CD4-positive, CD25-positive, alpha-beta regulatory T cell (primary cell): ENCODE data around the gene ANKRD23. TPM values are rescaled to one million over a fixed set of nuclear protein-coding genes. Genes with fewer than 3 reads are reported as not detected.
"Not testable (repeated sequence)": the region's sequence is repeated elsewhere in the genome, so short reads cannot be mapped to it uniquely, and the experiment has no call there.

ENCODE experiments used
- ATAC-seq, 2 donors: fragments of 150-1000 bp; cut with Tn5 transposase; one replicate each; pipeline ENCODE4 v1.10.0; 2021; ENCODE audit warnings: low read depth in 2 of 2, moderate number of reproducible peaks in 2 of 2, moderate library complexity in 1 of 2
- DNase-seq, 3 donors: peaks; one replicate each; pipeline versions ENCODE4 v3.0.0 to v3.0.0-alpha.2; 2012 to 2022; ENCODE audit warnings: mixed read lengths in 1 of 3
- H3K27ac ChIP-seq: one replicate; pipeline ENCODE4 v1.7.0; 2013; ENCODE audit warnings: mild to moderate bottlenecking, low read length; ENCODE audit not compliant: insufficient read depth, poor library complexity, severe bottlenecking
- H3K27me3 ChIP-seq: one replicate; pipeline ENCODE4 v1.7.0; 2013; ENCODE audit warnings: low read length; ENCODE audit not compliant: control insufficient read depth, insufficient read depth
- H3K36me3 ChIP-seq: one replicate; pipeline ENCODE4 v1.7.0; 2013; ENCODE audit warnings: mild to moderate bottlenecking, low read length, moderate library complexity; ENCODE audit not compliant: control insufficient read depth, insufficient read depth
- H3K4me1 ChIP-seq: 2 replicates; pipeline ENCODE4 v1.7.0; 2013; ENCODE audit warnings: mild to moderate bottlenecking, low read length; ENCODE audit not compliant: insufficient read depth, control insufficient read depth, poor library complexity, severe bottlenecking
- H3K4me3 ChIP-seq: one replicate; pipeline ENCODE4 v1.7.0; 2013; ENCODE audit warnings: low read depth, mild to moderate bottlenecking, low read length, moderate library complexity
- H3K9me3 ChIP-seq, 2 experiments: 1 replicate in 1 of 2; 2 replicates in 1 of 2; pipeline ENCODE4 v1.7.0; 2013; ENCODE audit warnings: low read length in 2 of 2, mild to moderate bottlenecking in 1 of 2, moderate library complexity in 1 of 2; ENCODE audit not compliant: control insufficient read depth in 2 of 2
- H3K27ac Mint-ChIP-seq, 3 donors: one replicate each; pipeline ENCODE4 v1.8.0; 2020 to 2022; ENCODE audit warnings: mild to moderate bottlenecking in 3 of 3, mixed read lengths in 3 of 3, moderate library complexity in 2 of 3
- H3K27me3 Mint-ChIP-seq: one replicate; pipeline ENCODE4 v1.8.0; 2022; ENCODE audit warnings: mild to moderate bottlenecking, mixed read lengths
- H3K36me3 Mint-ChIP-seq: one replicate; pipeline ENCODE4 v1.8.0; 2020; ENCODE audit warnings: mixed read lengths
- H3K4me1 Mint-ChIP-seq, 4 donors: one replicate each; pipeline ENCODE4 v1.8.0; 2020 to 2022; ENCODE audit warnings: mixed read lengths in 4 of 4, mild to moderate bottlenecking in 1 of 4
- H3K4me3 Mint-ChIP-seq, 4 donors: one replicate each; pipeline ENCODE4 v1.8.0; 2020 to 2022; ENCODE audit warnings: mild to moderate bottlenecking in 4 of 4, mixed read lengths in 4 of 4, moderate library complexity in 3 of 4
- H3K9me3 Mint-ChIP-seq, 7 donors: one replicate each; pipeline ENCODE4 v1.8.0; 2020 to 2022; ENCODE audit warnings: mixed read lengths in 7 of 7, mild to moderate bottlenecking in 3 of 7, moderate library complexity in 2 of 7
- polyA plus RNA-seq, 4 donors: library from polyadenylated mRNA; unstranded; fragments of 300-500 nt; fragmentation: Illumina TruSeq; gene quantifications; one replicate each; pipeline ENCODE4 v1.2.3, GENCODE V29; 2021
- total RNA-seq: library from RNA; stranded (reverse); gene quantifications from one replicate; pipeline ENCODE4 v1.2.3, GENCODE V29; 2022

ANKRD23 gene
- total and polyA plus RNA-seq, 5 donors from 2014 or later: 0.68 to 16.4 (median 0.93) TPM

GRCh38 chr2:96798733-96799622 is 44.8 kb downstream of the ANKRD23 start:
- no peak overlapping the region for H3K4me3 ChIP-seq
- H3K27ac ChIP-seq: no peak overlapping the region
- no peaks in the 10 kb centered on the region for H3K9me3 ChIP-seq
- no peak for DNase-seq
- H3K9me3 Mint-ChIP-seq: no peaks in the 10 kb centered on the region
- H3K4me1 Mint-ChIP-seq: peaks cover 0 to 4% (median 0%) of the 10 kb centered on the region in 4 donors
- no peak for ATAC-seq
- peaks cover 10% of the 10 kb centered on the region for H3K36me3 Mint-ChIP-seq
- H3K27ac Mint-ChIP-seq: no peak overlapping the region
- H3K36me3 ChIP-seq: peaks cover 5% of the 10 kb centered on the region
- no peak overlapping the region for H3K4me3 Mint-ChIP-seq
- H3K27me3 Mint-ChIP-seq: no peaks in the 10 kb centered on the region
- no peaks in the 10 kb centered on the region for H3K27me3 ChIP-seq
- H3K4me1 ChIP-seq: peaks cover 20% of the 10 kb centered on the region

GRCh38 chr2:96797066-96797625 is 46.7 kb downstream of the ANKRD23 start:
- Histone ChIP-seq H3K27ac (no peak overlapping the region), H3K36me3 (peaks cover 5% of the 10 kb centered on the region), H3K4me3 (no peak overlapping the region), H3K27me3 (no peaks in the 10 kb centered on the region), H3K9me3 (no peaks in the 10 kb centered on the region), H3K4me1 (peaks cover 16% of the 10 kb centered on the region)
- H3K27me3 Mint-ChIP-seq: no peaks in the 10 kb centered on the region
- DNase-seq (no peak), ATAC-seq (no peak)
- H3K9me3 Mint-ChIP-seq: no peaks in the 10 kb centered on the region
- no peak overlapping the region for H3K4me3 Mint-ChIP-seq
- H3K36me3 Mint-ChIP-seq: peaks cover 10% of the 10 kb centered on the region
- H3K4me1 Mint-ChIP-seq: no peaks in the 10 kb centered on the region
- no peak overlapping the region for H3K27ac Mint-ChIP-seq

- H3K9me3 ChIP-seq, H3K27ac Mint-ChIP-seq, DNase-seq, H3K4me1 Mint-ChIP-seq, H3K36me3 Mint-ChIP-seq, H3K36me3 ChIP-seq, H3K27me3 ChIP-seq, ATAC-seq, H3K27me3 Mint-ChIP-seq, H3K4me3 Mint-ChIP-seq, H3K4me3 ChIP-seq, H3K9me3 Mint-ChIP-seq, H3K27ac ChIP-seq: not testable (repeated sequence)
- peaks cover 10% of the 10 kb centered on the region for H3K4me1 ChIP-seq
These were observed 47.3 kb downstream of the ANKRD23 start for GRCh38 chr2:96796497-96796896.

- Histone ChIP-seq H3K27me3 (no peaks in the 10 kb centered on the region), H3K9me3 (no peaks in the 10 kb centered on the region), H3K4me1 (no peaks in the 10 kb centered on the region), H3K36me3 (peaks cover 5% of the 10 kb centered on the region), H3K27ac (no peak overlapping the region), H3K4me3 (no peak overlapping the region)
- H3K27me3 Mint-ChIP-seq: no peaks in the 10 kb centered on the region
- peaks cover 10% of the 10 kb centered on the region for H3K36me3 Mint-ChIP-seq
- no peak overlapping the region for H3K4me3 Mint-ChIP-seq
- DNase-seq: no peak
- no peak for ATAC-seq
- H3K4me1 Mint-ChIP-seq: no peaks in the 10 kb centered on the region
- no peak overlapping the region for H3K27ac Mint-ChIP-seq
- no peaks in the 10 kb centered on the region for H3K9me3 Mint-ChIP-seq
These were observed 48.7 kb downstream of the ANKRD23 start for GRCh38 chr2:96795076-96795475.

- DNase-seq (no peak), ATAC-seq (no peak)
- no peaks in the 10 kb centered on the region for H3K27me3 ChIP-seq
- Mint-ChIP-seq H3K4me3 (no peak overlapping the region), H3K9me3 (no peaks in the 10 kb centered on the region), H3K4me1 (peaks cover 0 to 2% (median 0%) of the 10 kb centered on the region in 4 donors), H3K36me3 (peaks cover 4% of the 10 kb centered on the region), H3K27me3 (no peaks in the 10 kb centered on the region), H3K27ac (peak overlapping the region in 1 of 3 donors; percentile 44)
- no peaks in the 10 kb centered on the region for H3K4me1 ChIP-seq
- no peaks in the 10 kb centered on the region for H3K9me3 ChIP-seq
- H3K36me3 ChIP-seq: no peaks in the 10 kb centered on the region
- H3K4me3 ChIP-seq: no peak overlapping the region
- no peak overlapping the region for H3K27ac ChIP-seq
These were observed 50.8 kb downstream of the ANKRD23 start for GRCh38 chr2:96792772-96793749.

GRCh38 chr2:96789245-96789617 is 54.6 kb downstream of the ANKRD23 start:
- H3K27me3 ChIP-seq: no peaks in the 10 kb centered on the region
- Mint-ChIP-seq H3K4me3 (no peak overlapping the region), H3K36me3 (no peaks in the 10 kb centered on the region), H3K27me3 (no peaks in the 10 kb centered on the region), H3K9me3 (no peaks in the 10 kb centered on the region), H3K27ac (no peak overlapping the region), H3K4me1 (peaks cover 0 to 4% (median 1%) of the 10 kb centered on the region in 4 donors)
- no peak overlapping the region for H3K27ac ChIP-seq
- no peaks in the 10 kb centered on the region for H3K36me3 ChIP-seq
- no peaks in the 10 kb centered on the region for H3K4me1 ChIP-seq
- DNase-seq (no peak), ATAC-seq (no peak)
- no peak overlapping the region for H3K4me3 ChIP-seq
- no peaks in the 10 kb centered on the region for H3K9me3 ChIP-seq

- no peak overlapping the region for H3K27ac ChIP-seq
- H3K36me3 ChIP-seq: no peaks in the 10 kb centered on the region
- no peaks in the 10 kb centered on the region for H3K9me3 Mint-ChIP-seq
- H3K27me3 Mint-ChIP-seq: no peaks in the 10 kb centered on the region
- peaks cover 0 to 4% (median 1%) of the 10 kb centered on the region in 4 donors for H3K4me1 Mint-ChIP-seq
- H3K4me1 ChIP-seq: no peaks in the 10 kb centered on the region
- no peak for ATAC-seq
- no peak overlapping the region for H3K4me3 Mint-ChIP-seq
- no peaks in the 10 kb centered on the region for H3K27me3 ChIP-seq
- no peaks in the 10 kb centered on the region for H3K9me3 ChIP-seq
- H3K36me3 Mint-ChIP-seq: no peaks in the 10 kb centered on the region
- no peak overlapping the region for H3K27ac Mint-ChIP-seq
- no peak for DNase-seq
- H3K4me3 ChIP-seq: no peak overlapping the region
These were observed 55.2 kb downstream of the ANKRD23 start for GRCh38 chr2:96788442-96789244.
